H9 (cell line): ENCODE results near the gene SLC38A3. TPM values are rescaled to one million over a fixed set of nuclear protein-coding genes. Genes with fewer than 3 reads are reported as not detected.

Source experiments
- DNase-seq: peaks from one replicate; pipeline ENCODE4 v3.0.0-alpha.2; 2017
- H2AFZ ChIP-seq: one replicate; pipeline ENCODE4 v1.6.1; 2013; ENCODE audit warnings: mild to moderate bottlenecking, low read length, control low read depth, moderate library complexity
- H2AK5ac ChIP-seq: 2 replicates; pipeline ENCODE4 v1.6.1; 2013; ENCODE audit warnings: low read length, control low read depth, mixed read lengths; ENCODE audit not compliant: insufficient read length
- H2BK120ac ChIP-seq: one replicate; pipeline ENCODE4 v1.6.1; 2013; ENCODE audit warnings: low read depth, mild to moderate bottlenecking, low read length, control low read depth, inconsistent platforms; ENCODE audit not compliant: poor library complexity, severe bottlenecking
- H2BK12ac ChIP-seq: 2 replicates; pipeline ENCODE4 v1.6.1; 2013; ENCODE audit warnings: low read length, control low read depth, mixed read lengths, low read depth; ENCODE audit not compliant: insufficient read length
- H2BK15ac ChIP-seq: 2 replicates; pipeline ENCODE4 v1.6.1; 2013; ENCODE audit warnings: low read depth, low read length, control low read depth
- H2BK20ac ChIP-seq: one replicate; pipeline ENCODE4 v1.6.1; 2013; ENCODE audit warnings: low read depth, mild to moderate bottlenecking, low read length, control low read depth, inconsistent platforms; ENCODE audit not compliant: poor library complexity, severe bottlenecking
- H2BK5ac ChIP-seq: 2 replicates; pipeline ENCODE4 v1.6.1; 2013; ENCODE audit warnings: low read length, control low read depth, mixed read lengths; ENCODE audit not compliant: insufficient read length
- H3K14ac ChIP-seq: 2 replicates; pipeline ENCODE4 v1.6.1; 2013; ENCODE audit warnings: low read length, control low read depth; ENCODE audit not compliant: insufficient read depth
- H3K18ac ChIP-seq: 2 replicates; pipeline ENCODE4 v1.6.1; 2013; ENCODE audit warnings: low read depth, mild to moderate bottlenecking, mixed read lengths, low read length, control low read depth; ENCODE audit not compliant: insufficient read length
- H3K23ac ChIP-seq: 2 replicates; pipeline ENCODE4 v1.6.1; 2013; ENCODE audit warnings: low read length, control low read depth, mixed read lengths, low read depth; ENCODE audit not compliant: insufficient read length
- H3K23me2 ChIP-seq: 2 replicates; pipeline ENCODE4 v1.6.1; 2013; ENCODE audit warnings: low read depth, mild to moderate bottlenecking, mixed read lengths, low read length, control low read depth; ENCODE audit not compliant: insufficient read length, poor library complexity, severe bottlenecking
- H3K27ac ChIP-seq: 2 replicates; pipeline ENCODE4 v1.5.1; 2013; ENCODE audit warnings: low read length, control low read depth, mixed read lengths, low read depth; ENCODE audit not compliant: insufficient read length
- H3K27me3 ChIP-seq: 2 replicates; pipeline ENCODE4 v1.6.1; 2013; ENCODE audit warnings: low read length, control low read depth, inconsistent platforms; ENCODE audit not compliant: insufficient read depth
- H3K4ac ChIP-seq: 2 replicates; pipeline ENCODE4 v1.6.1; 2013; ENCODE audit warnings: low read depth, mild to moderate bottlenecking, control low read depth, inconsistent platforms, low read length, moderate library complexity
- H3K4me1 ChIP-seq: 2 replicates; pipeline ENCODE4 v1.6.1; 2013; ENCODE audit warnings: low read length, control low read depth, inconsistent platforms; ENCODE audit not compliant: insufficient read depth
- H3K4me2 ChIP-seq: 2 replicates; pipeline ENCODE4 v1.6.1; 2013; ENCODE audit warnings: low read length, control low read depth, mixed read lengths; ENCODE audit not compliant: insufficient read length, insufficient read depth
- H3K56ac ChIP-seq: 2 replicates; pipeline ENCODE4 v1.6.1; 2013; ENCODE audit warnings: low read depth, mild to moderate bottlenecking, mixed read lengths, low read length, control low read depth; ENCODE audit not compliant: insufficient read length
- H3K79me1 ChIP-seq: 2 replicates; pipeline ENCODE4 v1.6.1; 2013; ENCODE audit warnings: low read depth, mild to moderate bottlenecking, moderate library complexity, low read length, control low read depth, inconsistent platforms; ENCODE audit not compliant: insufficient read depth, poor library complexity, severe bottlenecking
- H3K79me2 ChIP-seq: 2 replicates; pipeline ENCODE4 v1.6.1; 2013; ENCODE audit warnings: low read length, control low read depth, inconsistent platforms; ENCODE audit not compliant: insufficient read depth
- H3K9ac ChIP-seq: 2 replicates; pipeline ENCODE4 v1.6.1; 2013; ENCODE audit warnings: low read length, control low read depth, mixed read lengths; ENCODE audit not compliant: insufficient read length; ENCODE audit errors: extremely low read depth
- H3K9me3 ChIP-seq: one replicate; pipeline ENCODE4 v1.6.1; 2013; ENCODE audit warnings: low read depth, low read length, inconsistent platforms; ENCODE audit not compliant: control insufficient read depth
- H3T11ph ChIP-seq: one replicate; pipeline ENCODE4 v1.6.1; 2013; ENCODE audit warnings: mild to moderate bottlenecking, low read length, control low read depth, inconsistent platforms
- H4K20me1 ChIP-seq: one replicate; pipeline ENCODE4 v1.6.1; 2013; ENCODE audit not compliant: control insufficient read depth, insufficient read length, insufficient read depth
- H4K5ac ChIP-seq: 2 replicates; pipeline ENCODE4 v1.6.1; 2013; ENCODE audit warnings: low read depth, mild to moderate bottlenecking, mixed read lengths, low read length, control low read depth; ENCODE audit not compliant: insufficient read length
- H4K8ac ChIP-seq: replicated peaks from 2 replicates; pipeline ENCODE4 v1.6.1; 2013; ENCODE audit warnings: low read length, control low read depth, mixed read lengths, low read depth; ENCODE audit not compliant: insufficient read length
- H4K91ac ChIP-seq: 2 replicates; pipeline ENCODE4 v1.6.1; 2013; ENCODE audit warnings: low read depth, mild to moderate bottlenecking, moderate library complexity, mixed read lengths, low read length, control low read depth; ENCODE audit not compliant: insufficient read length
- H3K27ac Mint-ChIP-seq, 3 experiments: 2 replicates in 2 of 3; 3 replicates in 1 of 3; pipeline ENCODE4 v1.8.0; 2020 to 2021; ENCODE audit warnings: mixed read lengths in 3 of 3, mild to moderate bottlenecking in 1 of 3, moderate library complexity in 1 of 3
- H3K27me3 Mint-ChIP-seq: 2 replicates; pipeline ENCODE4 v1.8.0; 2021; ENCODE audit warnings: low read depth, mild to moderate bottlenecking, moderate library complexity, mixed read lengths
- H3K36me3 Mint-ChIP-seq, 3 experiments: 2 replicates in 2 of 3; 3 replicates in 1 of 3; pipeline ENCODE4 v1.8.0; 2020 to 2021; ENCODE audit warnings: low read depth in 3 of 3, mixed read lengths in 3 of 3; ENCODE audit not compliant: insufficient read depth in 1 of 3
- H3K4me1 Mint-ChIP-seq, 2 experiments: 2 replicates each; pipeline ENCODE4 v1.8.0; 2020; ENCODE audit warnings: mixed read lengths in 2 of 2
- H3K4me3 Mint-ChIP-seq, 2 experiments: 2 replicates in 1 of 2; 3 replicates in 1 of 2; pipeline ENCODE4 v1.8.0; 2020 to 2021; ENCODE audit warnings: mild to moderate bottlenecking in 2 of 2, mixed read lengths in 2 of 2, moderate library complexity in 1 of 2
- H3K9me3 Mint-ChIP-seq, 2 experiments: 2 replicates in 1 of 2; 3 replicates in 1 of 2; pipeline ENCODE4 v1.8.0; 2020; ENCODE audit warnings: mild to moderate bottlenecking in 2 of 2, mixed read lengths in 2 of 2, moderate library complexity in 1 of 2
- WGBS: extraction: QIAGEN DNeasy Blood & Tissue Kit; methylation state at CpG from one replicate; pipeline ENCODE4 v1.1.7; 2013; ENCODE audit warnings: missing lambda C conversion rate, low lambda C conversion rate, mixed read lengths; ENCODE audit not compliant: insufficient read length; ENCODE audit errors: extremely low coverage; 5-methylcytosine and 5-hydroxymethylcytosine counted together
- total RNA-seq: library from RNA; stranded (reverse); gene quantifications from 2 replicates; pipeline ENCODE4 v1.2.1, GENCODE V29; 2021
- TF ChIP-seq, protein P1 (sequence below): fragments of 200-600 bp; sonication (generic); conservative IDR thresholded peaks from 3 replicates; pipeline ENCODE4 v1.8.0; 2021; ENCODE audit warnings: antibody characterized with exemption, mild to moderate bottlenecking

SLC38A3 gene
- total RNA-seq, 1 experiment from 2014 or later = 1.4 TPM

GRCh38 chr3:50195501-50196252, 9.4 kb upstream of the SLC38A3 start:
- Histone ChIP-seq H4K20me1 (no peaks in the 10 kb centered on the region), H3K27me3 (no peaks in the 10 kb centered on the region; the same call in 1 of the 2 replicates), H3K27ac (no peak overlapping the region), H2BK15ac (no peak overlapping the region), H3K9ac (no peak overlapping the region), H3K4me1 (no peaks in the 10 kb centered on the region), H3K18ac (no peak overlapping the region), H2BK20ac (no peak overlapping the region), H3K4me2 (no peak overlapping the region), H3K4ac (no peak overlapping the region), H3K79me2 (no peaks in the 10 kb centered on the region), H2BK120ac (no peak overlapping the region), H3K9me3 (no peaks in the 10 kb centered on the region), H4K5ac (no peak overlapping the region), H4K91ac (no peak overlapping the region), H2AFZ (no peak overlapping the region), H2BK12ac (no peak overlapping the region), H3T11ph (no peak overlapping the region), H4K8ac (no peak overlapping the region), H3K56ac (no peak overlapping the region), H3K14ac (no peak overlapping the region), H3K23me2 (no peaks in the 10 kb centered on the region), H2AK5ac (no peak overlapping the region), H3K79me1 (no peaks in the 10 kb centered on the region), H2BK5ac (no peak overlapping the region), H3K23ac (no peak overlapping the region)
- Mint-ChIP-seq H3K4me1 (peaks cover 5 to 11% of the 10 kb centered on the region in 2 experiments; a peak in 3 of 4 replicates), H3K9me3 (no peaks in the 10 kb centered on the region), H3K27me3 (peaks cover 50% of the 10 kb centered on the region), H3K36me3 (no peaks in the 10 kb centered on the region), H3K27ac (no peak overlapping the region), H3K4me3 (no peak overlapping the region)
- DNase-seq = peak; percentile 64
- TF ChIP-seq, protein P1, sequence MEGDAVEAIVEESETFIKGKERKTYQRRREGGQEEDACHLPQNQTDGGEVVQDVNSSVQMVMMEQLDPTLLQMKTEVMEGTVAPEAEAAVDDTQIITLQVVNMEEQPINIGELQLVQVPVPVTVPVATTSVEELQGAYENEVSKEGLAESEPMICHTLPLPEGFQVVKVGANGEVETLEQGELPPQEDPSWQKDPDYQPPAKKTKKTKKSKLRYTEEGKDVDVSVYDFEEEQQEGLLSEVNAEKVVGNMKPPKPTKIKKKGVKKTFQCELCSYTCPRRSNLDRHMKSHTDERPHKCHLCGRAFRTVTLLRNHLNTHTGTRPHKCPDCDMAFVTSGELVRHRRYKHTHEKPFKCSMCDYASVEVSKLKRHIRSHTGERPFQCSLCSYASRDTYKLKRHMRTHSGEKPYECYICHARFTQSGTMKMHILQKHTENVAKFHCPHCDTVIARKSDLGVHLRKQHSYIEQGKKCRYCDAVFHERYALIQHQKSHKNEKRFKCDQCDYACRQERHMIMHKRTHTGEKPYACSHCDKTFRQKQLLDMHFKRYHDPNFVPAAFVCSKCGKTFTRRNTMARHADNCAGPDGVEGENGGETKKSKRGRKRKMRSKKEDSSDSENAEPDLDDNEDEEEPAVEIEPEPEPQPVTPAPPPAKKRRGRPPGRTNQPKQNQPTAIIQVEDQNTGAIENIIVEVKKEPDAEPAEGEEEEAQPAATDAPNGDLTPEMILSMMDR = no peak
- WGBS = no CpG with 5 or more reads among the region's 4 CpGs
